PFSK-1 (cell line): ENCODE measurements around the gene NT5C.

ENCODE experiments used
- FOXP2 ChIP-seq: optimal IDR thresholded peaks from 2 replicates; pipeline ENCODE3; 2011; ENCODE audit warnings: borderline replicate concordance, control low read depth, inconsistent platforms; ENCODE audit not compliant: insufficient read depth; ENCODE audit errors: extremely low read length, extremely low read depth
- POLR2AphosphoS5 ChIP-seq: IDR thresholded peaks from 2 replicates; pipeline ENCODE4 v1.6.1; 2012; ENCODE audit warnings: low read depth, mild to moderate bottlenecking, control low read depth, low read length, moderate library complexity
- SIN3A ChIP-seq: IDR thresholded peaks from 2 replicates; pipeline ENCODE4 v1.6.1; 2012; ENCODE audit warnings: mild to moderate bottlenecking, low read length, moderate library complexity, borderline replicate concordance; ENCODE audit not compliant: insufficient read depth
- TAF1 ChIP-seq: IDR thresholded peaks from 2 replicates; pipeline ENCODE4 v1.6.1; 2012; ENCODE audit warnings: low read length, control low read depth, borderline replicate concordance; ENCODE audit not compliant: insufficient read depth
- TF ChIP-seq, protein P1 (sequence below), 2 experiments: IDR thresholded peaks; 2 replicates each; pipeline versions ENCODE4 v1.6.1 to v1.8.0; 2011 to 2012; ENCODE audit warnings: low read depth in 2 of 2, low read length in 2 of 2, control low read depth in 1 of 2, inconsistent platforms in 1 of 2, mild to moderate bottlenecking in 1 of 2, moderate library complexity in 1 of 2; ENCODE audit not compliant: insufficient read depth in 1 of 2

NT5C gene

GRCh38 chr17:75142236-75142971 is 10.9 kb upstream of the NT5C start:
- no peak for TF ChIP-seq FOXP2
- TF ChIP-seq POLR2AphosphoS5, result no peak
- TF ChIP-seq TAF1, result no peak
- TF ChIP-seq SIN3A, result no peak
- TF ChIP-seq, protein P1, sequence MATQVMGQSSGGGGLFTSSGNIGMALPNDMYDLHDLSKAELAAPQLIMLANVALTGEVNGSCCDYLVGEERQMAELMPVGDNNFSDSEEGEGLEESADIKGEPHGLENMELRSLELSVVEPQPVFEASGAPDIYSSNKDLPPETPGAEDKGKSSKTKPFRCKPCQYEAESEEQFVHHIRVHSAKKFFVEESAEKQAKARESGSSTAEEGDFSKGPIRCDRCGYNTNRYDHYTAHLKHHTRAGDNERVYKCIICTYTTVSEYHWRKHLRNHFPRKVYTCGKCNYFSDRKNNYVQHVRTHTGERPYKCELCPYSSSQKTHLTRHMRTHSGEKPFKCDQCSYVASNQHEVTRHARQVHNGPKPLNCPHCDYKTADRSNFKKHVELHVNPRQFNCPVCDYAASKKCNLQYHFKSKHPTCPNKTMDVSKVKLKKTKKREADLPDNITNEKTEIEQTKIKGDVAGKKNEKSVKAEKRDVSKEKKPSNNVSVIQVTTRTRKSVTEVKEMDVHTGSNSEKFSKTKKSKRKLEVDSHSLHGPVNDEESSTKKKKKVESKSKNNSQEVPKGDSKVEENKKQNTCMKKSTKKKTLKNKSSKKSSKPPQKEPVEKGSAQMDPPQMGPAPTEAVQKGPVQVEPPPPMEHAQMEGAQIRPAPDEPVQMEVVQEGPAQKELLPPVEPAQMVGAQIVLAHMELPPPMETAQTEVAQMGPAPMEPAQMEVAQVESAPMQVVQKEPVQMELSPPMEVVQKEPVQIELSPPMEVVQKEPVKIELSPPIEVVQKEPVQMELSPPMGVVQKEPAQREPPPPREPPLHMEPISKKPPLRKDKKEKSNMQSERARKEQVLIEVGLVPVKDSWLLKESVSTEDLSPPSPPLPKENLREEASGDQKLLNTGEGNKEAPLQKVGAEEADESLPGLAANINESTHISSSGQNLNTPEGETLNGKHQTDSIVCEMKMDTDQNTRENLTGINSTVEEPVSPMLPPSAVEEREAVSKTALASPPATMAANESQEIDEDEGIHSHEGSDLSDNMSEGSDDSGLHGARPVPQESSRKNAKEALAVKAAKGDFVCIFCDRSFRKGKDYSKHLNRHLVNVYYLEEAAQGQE (IDR thresholded peaks at IDR 0.05; ENCODE audit: insufficient read depth in 1 of 2, low read depth in 2 of 2, low read length in 2 of 2), result no peak

GRCh38 chr17:75138519-75138918 is 7.0 kb upstream of the NT5C start:
- TF ChIP-seq POLR2AphosphoS5, result no peak
- no peak for TF ChIP-seq TAF1
- no peak for TF ChIP-seq SIN3A
- TF ChIP-seq, protein P1 (IDR thresholded peaks at IDR 0.05; ENCODE audit: insufficient read depth in 1 of 2, low read depth in 2 of 2, low read length in 2 of 2), result no peak
- TF ChIP-seq FOXP2, result no peak

GRCh38 chr17:75135946-75136345 is 4.4 kb upstream of the NT5C start:
- TF ChIP-seq POLR2AphosphoS5 (no peak), TAF1 (no peak), SIN3A (no peak), FOXP2 (no peak)
- TF ChIP-seq, protein P1 (IDR thresholded peaks at IDR 0.05; ENCODE audit: insufficient read depth in 1 of 2, low read depth in 2 of 2, low read length in 2 of 2), result no peak

DNA sequence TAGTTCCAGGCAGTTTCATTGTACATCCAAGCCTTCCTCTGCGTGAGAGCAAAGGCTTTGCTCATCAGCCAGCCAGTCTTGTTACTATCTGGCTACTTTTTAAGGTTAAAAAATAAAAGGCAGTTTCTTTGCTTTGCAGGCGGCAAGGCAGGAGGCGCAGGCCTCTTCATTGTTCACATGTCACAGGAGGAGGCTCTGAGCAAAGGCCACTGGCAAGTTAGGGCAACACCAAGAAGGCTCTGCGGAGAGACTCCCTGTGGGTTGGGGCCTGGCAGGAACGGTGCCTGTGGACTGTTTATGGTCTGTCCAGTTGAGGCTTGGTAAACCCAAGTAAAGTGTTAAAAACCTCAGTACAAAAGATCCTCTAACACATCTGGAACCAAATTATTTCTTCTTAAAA is 3.9 kb upstream of the NT5C start:
- TF ChIP-seq TAF1 (no peak), POLR2AphosphoS5 (no peak; the same call in 1 of the 2 replicates), FOXP2 (no peak), SIN3A (no peak)
- TF ChIP-seq, protein P1 (IDR thresholded peaks at IDR 0.05; ENCODE audit: insufficient read depth in 1 of 2, low read depth in 2 of 2, low read length in 2 of 2), result no peak
